CD14-positive monocyte (primary cell): ENCODE data around the gene OR52B2. TPM values are rescaled to one million over a fixed set of nuclear protein-coding genes. Genes with fewer than 3 reads are reported as not detected.
"Not testable (repeated sequence)": the region's sequence is repeated elsewhere in the genome, so short reads cannot be mapped to it uniquely, and the experiment has no call there.

Experiments used
- DNase-seq, 3 donors: peaks; one replicate each; pipeline ENCODE4 v3.0.0-alpha.2; 2011 to 2022
- H2AFZ ChIP-seq: 2 replicates; pipeline ENCODE4 v1.6.0; 2012; ENCODE audit warnings: mild to moderate bottlenecking, low read depth, low read length, inconsistent platforms; ENCODE audit not compliant: insufficient read depth, poor library complexity, severe bottlenecking
- H3K27ac ChIP-seq, 2 donors: 1 replicate in 1 of 2; 2 replicates in 1 of 2; pipeline ENCODE4 v1.5.1; 2012 to 2013; ENCODE audit warnings: low read length in 2 of 2, control low read depth in 1 of 2, inconsistent platforms in 1 of 2, low read depth in 1 of 2, mild to moderate bottlenecking in 1 of 2
- H3K27me3 ChIP-seq, 2 donors: one replicate each; pipeline versions ENCODE4 v1.6.0 to v1.6.1; 2011 to 2013; ENCODE audit warnings: low read length in 2 of 2; ENCODE audit not compliant: control insufficient read depth in 2 of 2, insufficient read depth in 2 of 2
- H3K36me3 ChIP-seq, 2 donors: replicated peaks in 1 of 2; 1 replicate in 1 of 2; 2 replicates in 1 of 2; pipeline versions ENCODE4 v1.5.1 to v1.6.1; 2012 to 2013; ENCODE audit warnings: low read length in 2 of 2, control low read depth in 1 of 2, inconsistent platforms in 1 of 2, mild to moderate bottlenecking in 1 of 2; ENCODE audit not compliant: insufficient read depth in 2 of 2, control insufficient read depth in 1 of 2
- H3K4me1 ChIP-seq, 2 donors: 1 replicate in 1 of 2; 2 replicates in 1 of 2; pipeline versions ENCODE4 v1.5.1 to v1.6.1; 2012 to 2013; ENCODE audit warnings: low read length in 2 of 2, control low read depth in 1 of 2, inconsistent platforms in 1 of 2, mild to moderate bottlenecking in 1 of 2, moderate library complexity in 1 of 2; ENCODE audit not compliant: insufficient read depth in 2 of 2, control insufficient read depth in 1 of 2
- H3K4me2 ChIP-seq: replicated peaks from 2 replicates; pipeline ENCODE3; 2012; ENCODE audit warnings: low read length, moderate library complexity, mild to moderate bottlenecking; ENCODE audit not compliant: poor library complexity, severe bottlenecking; ENCODE audit errors: extremely low read depth
- H3K4me3 ChIP-seq, 3 experiments: fragments of 200-600 bp in 1 of 3; sonication (generic) in 1 of 3; replicated peaks in 1 of 3; 1 replicate in 2 of 3; 2 replicates in 1 of 3; pipeline ENCODE4 v1.5.1; 2011 to 2013; ENCODE audit warnings: low read length in 3 of 3, mild to moderate bottlenecking in 3 of 3, control low read depth in 2 of 3, low read depth in 2 of 3, inconsistent platforms in 1 of 3, moderate library complexity in 1 of 3
- H3K79me2 ChIP-seq: 2 replicates; pipeline ENCODE4 v1.6.0; 2012; ENCODE audit warnings: mild to moderate bottlenecking, control low read depth, inconsistent platforms, low read length, moderate library complexity; ENCODE audit not compliant: insufficient read depth
- H3K9ac ChIP-seq: 2 replicates; pipeline ENCODE4 v1.6.0; 2017; ENCODE audit warnings: low read length, mild to moderate bottlenecking; ENCODE audit not compliant: insufficient read depth, poor library complexity, severe bottlenecking
- H3K9me3 ChIP-seq, 2 donors: replicated peaks in 1 of 2; 1 replicate in 1 of 2; 2 replicates in 1 of 2; pipeline versions ENCODE4 v1.5.1 to v1.6.1; 2012 to 2013; ENCODE audit warnings: low read length in 2 of 2, control low read depth in 1 of 2; ENCODE audit not compliant: control insufficient read depth in 1 of 2, insufficient read depth in 1 of 2
- H4K20me1 ChIP-seq: 2 replicates; pipeline ENCODE4 v1.6.0; 2012; ENCODE audit warnings: mild to moderate bottlenecking, low read length, control low read depth, moderate library complexity; ENCODE audit not compliant: insufficient read depth
- H3K27ac Mint-ChIP-seq, 7 donors: one replicate each; pipeline ENCODE4 v1.8.0; 2020; ENCODE audit warnings: mild to moderate bottlenecking in 7 of 7, mixed read lengths in 7 of 7, moderate library complexity in 6 of 7, inconsistent platforms in 2 of 7
- H3K27me3 Mint-ChIP-seq, 3 donors: one replicate each; pipeline ENCODE4 v1.8.0; 2021 to 2022; ENCODE audit warnings: low read depth in 3 of 3, mild to moderate bottlenecking in 3 of 3, mixed read lengths in 3 of 3, moderate library complexity in 3 of 3, inconsistent platforms in 1 of 3
- H3K36me3 Mint-ChIP-seq, 2 donors: one replicate each; pipeline ENCODE4 v1.8.0; 2020; ENCODE audit warnings: mixed read lengths in 2 of 2, inconsistent platforms in 1 of 2, mild to moderate bottlenecking in 1 of 2
- H3K4me1 Mint-ChIP-seq: one replicate; pipeline ENCODE4 v1.8.0; 2020; ENCODE audit warnings: mild to moderate bottlenecking, mixed read lengths
- H3K4me3 Mint-ChIP-seq, 2 donors: one replicate each; pipeline ENCODE4 v1.8.0; 2020; ENCODE audit warnings: mild to moderate bottlenecking in 2 of 2, mixed read lengths in 2 of 2, moderate library complexity in 1 of 2
- H3K9me3 Mint-ChIP-seq, 7 donors: one replicate each; pipeline ENCODE4 v1.8.0; 2020 to 2022; ENCODE audit warnings: mixed read lengths in 7 of 7, mild to moderate bottlenecking in 6 of 7, moderate library complexity in 6 of 7, inconsistent platforms in 2 of 7
- CTCF ChIP-seq: fragments of 200-600 bp; IDR thresholded peaks from one replicate; pipeline ENCODE4 v1.8.0; 2022; ENCODE audit warnings: antibody characterized with exemption, mild to moderate bottlenecking
- WGBS: methylation state at CpG from one replicate; pipeline ENCODE4 v1.1.5; 2013; ENCODE audit warnings: missing lambda C conversion rate; ENCODE audit not compliant: insufficient coverage; 5-methylcytosine and 5-hydroxymethylcytosine counted together
- intact Hi-C, 2 donors: fragments of 100-400 bp; cut with micrococcal nuclease; formaldehyde crosslinking; loops; one replicate each; pipeline versions ENCODE4 v1.15.0 to v1.15.1; 2023
- polyA plus RNA-seq, 3 donors: library from polyadenylated mRNA; depleted of rRNA in 1 of 3; unstranded in 2 of 3; stranded (reverse) in 1 of 3; fragments of 300-500 nt in 2 of 3; fragments of >200 nt in 1 of 3; fragmentation: Illumina TruSeq in 2 of 3; gene quantifications; 1 replicate in 2 of 3; 2 replicates in 1 of 3; pipeline ENCODE4 v1.2.3, GENCODE V29; 2012 to 2021

The OR52B2 gene
- polyA plus RNA-seq, 3 donors: not detected

GRCh38 chr11:6142936-6143335 is 27.2 kb downstream of the OR52B2 start:
- Histone ChIP-seq H4K20me1 (no peaks in the 10 kb centered on the region), H3K36me3 (no peaks in the 10 kb centered on the region), H3K27me3 (no peaks in the 10 kb centered on the region), H3K27ac (no peak overlapping the region), H3K4me3 (no peak overlapping the region), H3K79me2 (no peaks in the 10 kb centered on the region), H3K9me3 (no peaks in the 10 kb centered on the region), H3K4me1 (peaks cover 16 to 26% of the 10 kb centered on the region in 2 donors), H3K4me2 (no peak overlapping the region), H3K9ac (no peak overlapping the region), H2AFZ (no peak overlapping the region)
- Mint-ChIP-seq H3K27me3 (peaks cover 1 to 3% (median 3%) of the 10 kb centered on the region in 3 donors), H3K36me3 (peaks cover 0 to 1% of the 10 kb centered on the region in 2 donors), H3K4me1 (peaks cover 28% of the 10 kb centered on the region), H3K4me3 (no peak overlapping the region), H3K9me3 (peaks cover 0 to 9% (median 2%) of the 10 kb centered on the region in 7 donors), H3K27ac (no peak overlapping the region)
- no peak for TF ChIP-seq CTCF
- DNase-seq: no peak
- intact Hi-C loops: no loop called here

- not testable (repeated sequence) for H3K27me3 Mint-ChIP-seq, H3K36me3 ChIP-seq, H3K79me2 ChIP-seq, H2AFZ ChIP-seq, H3K4me3 Mint-ChIP-seq, H3K4me2 ChIP-seq, DNase-seq, H3K27me3 ChIP-seq, H3K4me3 ChIP-seq, H3K9me3 Mint-ChIP-seq, H3K27ac ChIP-seq, H4K20me1 ChIP-seq, H3K9me3 ChIP-seq, H3K9ac ChIP-seq, H3K36me3 Mint-ChIP-seq
- intact Hi-C loops: loop anchor here in 1 of 2 donors (10.0 kb wide), 1 partner anchor 59 kb away; the partner anchor contains the start of gene OR52W1
- Mint-ChIP-seq H3K27ac (peak overlapping the region in 1 of 7 donors; percentile 70), H3K4me1 (peaks cover 21% of the 10 kb centered on the region)
- WGBS: 100% methylated on average over 1 of the region's 2 CpGs
- H3K4me1 ChIP-seq: peaks cover 7 to 20% of the 10 kb centered on the region in 2 donors
These were observed 34.2 kb downstream of the OR52B2 start for GRCh38 chr11:6135936-6136335.
